Esophagus (tissue), 2 donors: ENCODE results near the gene GATAD2B. TPM values are rescaled to one million over a fixed set of nuclear protein-coding genes. Genes with fewer than 3 reads are reported as not detected.
A peak's percentile ranks its signal among the peaks of the same experiment; 100 is the strongest.

Source experiments
- H3K27ac ChIP-seq, 2 donors: one replicate each; pipeline ENCODE4 v1.5.1; 2013; ENCODE audit warnings: low read depth in 2 of 2, mild to moderate bottlenecking in 2 of 2, inconsistent platforms in 1 of 2, low read length in 1 of 2, moderate library complexity in 1 of 2
- H3K27me3 ChIP-seq, 2 donors: one replicate each; pipeline ENCODE4 v1.6.1; 2013; ENCODE audit warnings: low read length in 2 of 2, control low read depth in 1 of 2, mild to moderate bottlenecking in 1 of 2; ENCODE audit not compliant: insufficient read depth in 2 of 2, control insufficient read depth in 1 of 2
- H3K36me3 ChIP-seq, 2 donors: one replicate each; pipeline ENCODE4 v1.6.1; 2013; ENCODE audit warnings: low read length in 1 of 2; ENCODE audit not compliant: control insufficient read depth in 2 of 2, insufficient read depth in 2 of 2
- H3K4me1 ChIP-seq, 2 donors: one replicate each; pipeline ENCODE4 v1.6.1; 2013; ENCODE audit warnings: low read length in 1 of 2; ENCODE audit not compliant: control insufficient read depth in 2 of 2, insufficient read depth in 2 of 2
- H3K4me3 ChIP-seq, 2 donors: one replicate each; pipeline ENCODE4 v1.5.1; 2013; ENCODE audit warnings: low read length in 2 of 2, mild to moderate bottlenecking in 2 of 2, low read depth in 1 of 2, moderate library complexity in 1 of 2
- H3K9me3 ChIP-seq, 2 donors: one replicate each; pipeline ENCODE4 v1.6.1; 2013; ENCODE audit warnings: mild to moderate bottlenecking in 2 of 2, low read depth in 1 of 2, low read length in 1 of 2, moderate library complexity in 1 of 2; ENCODE audit not compliant: control insufficient read depth in 2 of 2, insufficient read depth in 1 of 2
- WGBS, 2 donors: extraction: QIAGEN DNeasy Blood & Tissue Kit; methylation state at CpG; one replicate each; pipeline ENCODE4 v1.1.7; 2013; 5-methylcytosine and 5-hydroxymethylcytosine counted together
- polyA plus RNA-seq, 2 donors: library from polyadenylated mRNA; stranded (reverse); fragments of 200-250 nt; gene quantifications; one replicate each; pipeline ENCODE4 v1.2.3, GENCODE V29; 2013
- donor health status: healthy with polysubstance abuse.
- donor health status: Bipolar disorder and iron deficiency.

Gene GATAD2B
- polyA plus RNA-seq, 2 donors: 3.2 to 4.4 TPM

- Histone ChIP-seq H3K4me1 (peaks cover 4 to 25% of the 10 kb centered on the region in 2 donors), H3K4me3 (no peak overlapping the region), H3K9me3 (no peaks in the 10 kb centered on the region), H3K27me3 (no peaks in the 10 kb centered on the region), H3K36me3 (peaks cover 0 to 11% of the 10 kb centered on the region in 2 donors), H3K27ac (no peak overlapping the region)
- WGBS, 2 donors: 65 to 68% methylated on average over 7 of the region's 7 CpGs
Measured at GRCh38 chr1:153777648-153778047, 145.1 kb downstream of the GATAD2B start.

GRCh38 chr1:153776845-153777370 lies 145.9 kb downstream of the GATAD2B start:
- H3K27ac ChIP-seq: peak overlapping the region in 1 of 2 donors; percentile 22
- peaks cover 4 to 29% of the 10 kb centered on the region in 2 donors for H3K4me1 ChIP-seq
- H3K9me3 ChIP-seq: no peaks in the 10 kb centered on the region
- WGBS, 2 donors: 86% methylated on average over 10 of the region's 10 CpGs
- no peaks in the 10 kb centered on the region for H3K27me3 ChIP-seq
- peaks cover 4 to 18% of the 10 kb centered on the region in 2 donors for H3K36me3 ChIP-seq
- H3K4me3 ChIP-seq: no peak overlapping the region

- Histone ChIP-seq H3K27me3 (no peaks in the 10 kb centered on the region), H3K36me3 (peaks cover 4 to 23% of the 10 kb centered on the region in 2 donors), H3K4me1 (peaks cover 4 to 32% of the 10 kb centered on the region in 2 donors), H3K4me3 (peak overlapping the region; percentile 68 to 70), H3K27ac (peak overlapping the region; percentile 44 to 84), H3K9me3 (no peaks in the 10 kb centered on the region)
- 42 to 56% methylated on average over 10 of the region's 10 CpGs for WGBS, 2 donors
Measured at GRCh38 chr1:153776352-153776751, 146.4 kb downstream of the GATAD2B start.

- Histone ChIP-seq H3K27ac (peak overlapping the region; percentile 84 to 91), H3K36me3 (peaks cover 4 to 28% of the 10 kb centered on the region in 2 donors), H3K9me3 (no peaks in the 10 kb centered on the region), H3K27me3 (no peaks in the 10 kb centered on the region), H3K4me3 (peak overlapping the region; percentile 68 to 70), H3K4me1 (peaks cover 4 to 32% of the 10 kb centered on the region in 2 donors)
- whole genome bisulfite sequencing, 2 donors: 0% methylated on average over 77 to 83 of the region's 83 CpGs
Measured at GRCh38 chr1:153775458-153776327, 147.1 kb downstream of the GATAD2B start.

- no peaks in the 10 kb centered on the region for H3K9me3 ChIP-seq
- peaks cover 4 to 33% of the 10 kb centered on the region in 2 donors for H3K36me3 ChIP-seq
- no peaks in the 10 kb centered on the region for H3K27me3 ChIP-seq
- 3 to 5% methylated on average over 31 to 35 of the region's 35 CpGs for WGBS, 2 donors
- H3K4me1 ChIP-seq: peaks cover 4 to 32% of the 10 kb centered on the region in 2 donors
- H3K27ac ChIP-seq: peak within 1 kb of the TSS; percentile 84 to 91
- peak within 1 kb of the TSS; percentile 68 to 70 for H3K4me3 ChIP-seq
Measured at GRCh38 chr1:153774780-153775457, 147.9 kb downstream of the GATAD2B start, which contains the start of gene SLC27A3. Gene SLC27A3, plus strand, starts transcription at chr1:153775407. Its CDS starts 91 bp downstream, at chr1:153775498.

- Histone ChIP-seq H3K27ac (peak overlapping the region; percentile 84 to 91), H3K4me3 (no peak overlapping the region)
- WGBS, 2 donors: 64 to 68% methylated on average over 8 of the region's 8 CpGs
Measured at GRCh38 chr1:153774026-153774595, 148.7 kb downstream of the GATAD2B start.

GRCh38 chr1:153773096-153773921 lies 149.5 kb downstream of the GATAD2B start:
- peaks cover 4 to 31% of the 10 kb centered on the region in 2 donors for H3K36me3 ChIP-seq
- 64 to 66% methylated on average over 12 of the region's 12 CpGs for WGBS, 2 donors
- H3K4me3 ChIP-seq: no peak overlapping the region
- H3K4me1 ChIP-seq: peaks cover 4 to 32% of the 10 kb centered on the region in 2 donors
- no peaks in the 10 kb centered on the region for H3K9me3 ChIP-seq
- H3K27me3 ChIP-seq: no peaks in the 10 kb centered on the region
- H3K27ac ChIP-seq: peak overlapping the region in 1 of 2 donors; percentile 36

More at GRCh38 chr1:153774026-153774595, 148.7 kb downstream of the GATAD2B start:
- Histone ChIP-seq H3K4me1 (peaks cover 4 to 32% of the 10 kb centered on the region in 2 donors), H3K9me3 (no peaks in the 10 kb centered on the region), H3K27me3 (no peaks in the 10 kb centered on the region), H3K36me3 (peaks cover 4 to 32% of the 10 kb centered on the region in 2 donors)

GRCh38 chr1:153771841-153772593 lies 150.8 kb downstream of the GATAD2B start:
- Histone ChIP-seq H3K36me3 (peaks cover 4 to 42% of the 10 kb centered on the region in 2 donors), H3K27ac (no peak overlapping the region), H3K4me3 (no peak overlapping the region), H3K27me3 (no peaks in the 10 kb centered on the region), H3K4me1 (peaks cover 4 to 23% of the 10 kb centered on the region in 2 donors), H3K9me3 (no peaks in the 10 kb centered on the region)
- WGBS, 2 donors: 66 to 75% methylated on average over 21 of the region's 21 CpGs
